GM13976 (cell line): Measurements from ENCODE around the gene DVL1.

ENCODE experiments used
- DNase-seq: peaks from one replicate; pipeline ENCODE4 v3.0.0; 2012; ENCODE audit warnings: low spot score
- CTCF ChIP-seq: IDR thresholded peaks from 2 replicates; pipeline ENCODE4 v1.5.1; 2012; ENCODE audit warnings: borderline replicate concordance, mild to moderate bottlenecking; ENCODE audit not compliant: insufficient read depth; ENCODE audit errors: extremely low read depth, missing control alignments, control extremely low read depth
- in situ Hi-C: fragments of 300-500 bp; cut with MboI; formaldehyde crosslinking; loops from one replicate; pipeline ENCODE4 v1.12.0; 2022; ENCODE audit warnings: low sequenced_read_pairs, mixed read lengths, inconsistent platforms; ENCODE audit not compliant: unreplicated experiment

The DVL1 gene

DNA sequence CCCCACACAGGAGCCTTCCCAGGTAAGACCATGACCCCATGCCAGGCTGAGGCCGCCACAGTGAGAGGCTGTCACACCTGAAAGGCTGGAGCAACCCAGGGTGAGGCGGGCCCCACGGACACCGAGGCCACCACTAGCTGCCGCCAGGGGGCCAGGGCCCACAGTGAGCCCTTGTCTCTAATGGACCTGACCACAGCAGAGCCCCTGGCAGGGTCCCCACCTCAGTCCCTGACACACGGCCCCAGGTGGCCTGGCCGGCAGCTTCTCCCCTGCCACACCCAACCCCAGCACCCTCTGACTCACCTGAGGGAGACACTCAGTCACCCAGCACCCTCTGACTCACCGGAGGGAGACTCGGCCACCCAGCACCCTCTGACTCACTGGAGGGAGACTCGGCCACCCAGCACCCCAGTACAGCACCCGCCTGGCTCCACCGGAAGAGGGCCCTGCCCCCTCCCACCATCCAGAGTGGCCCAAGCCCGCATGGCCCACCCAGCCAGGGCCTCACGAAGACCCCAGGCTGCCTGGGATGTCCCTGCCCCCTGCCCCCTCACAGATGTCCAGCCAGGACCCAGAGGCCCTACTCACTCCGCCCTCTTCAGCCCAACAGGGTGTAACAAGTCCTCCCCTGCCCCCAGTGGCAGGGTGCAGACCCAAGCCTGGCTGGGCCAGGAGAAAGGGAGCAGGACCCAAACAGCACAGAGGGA, 4.4 kb downstream of the DVL1 start:
- TF ChIP-seq CTCF = no peak
- in situ Hi-C loops = no loop called here
- no peak for DNase-seq

- no peak for DNase-seq
- in situ Hi-C loops = no loop called here
Measured at GRCh38 chr1:1343811-1344421, 5.3 kb downstream of the DVL1 start.

GRCh38 chr1:1342584-1343115, 6.6 kb downstream of the DVL1 start:
- DNase-seq = no peak
- in situ Hi-C loops = no loop called here
- no peak for TF ChIP-seq CTCF

More at GRCh38 chr1:1343811-1344421, 5.3 kb downstream of the DVL1 start:
- TF ChIP-seq CTCF = no peak

DNA sequence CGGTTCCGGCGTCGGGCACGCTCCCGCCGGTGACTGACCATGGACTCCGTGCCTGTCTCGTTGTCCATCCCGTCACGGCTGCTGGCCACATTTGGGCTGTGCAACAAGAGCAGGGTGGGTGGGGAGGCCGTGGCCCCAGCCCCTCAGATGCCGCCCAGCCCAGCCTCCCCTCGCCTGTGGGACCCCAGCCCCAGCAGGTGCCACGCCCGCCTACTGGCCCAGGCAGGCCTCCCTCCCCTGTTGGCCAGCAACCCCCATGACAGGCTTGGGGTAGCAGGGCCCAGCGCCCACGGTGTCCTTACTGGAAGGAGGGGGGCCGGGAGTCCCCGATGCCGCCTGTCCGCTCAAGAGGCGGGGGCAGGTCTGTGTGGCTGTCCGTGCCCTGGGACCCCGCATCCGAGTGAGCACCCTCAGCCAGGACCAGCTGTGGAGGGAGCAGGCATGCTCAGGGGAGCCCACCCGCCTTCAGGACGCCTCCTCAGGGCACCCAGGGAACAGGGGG, 7.1 kb downstream of the DVL1 start:
- in situ Hi-C loops = no loop called here
- DNase-seq = no peak

DNA sequence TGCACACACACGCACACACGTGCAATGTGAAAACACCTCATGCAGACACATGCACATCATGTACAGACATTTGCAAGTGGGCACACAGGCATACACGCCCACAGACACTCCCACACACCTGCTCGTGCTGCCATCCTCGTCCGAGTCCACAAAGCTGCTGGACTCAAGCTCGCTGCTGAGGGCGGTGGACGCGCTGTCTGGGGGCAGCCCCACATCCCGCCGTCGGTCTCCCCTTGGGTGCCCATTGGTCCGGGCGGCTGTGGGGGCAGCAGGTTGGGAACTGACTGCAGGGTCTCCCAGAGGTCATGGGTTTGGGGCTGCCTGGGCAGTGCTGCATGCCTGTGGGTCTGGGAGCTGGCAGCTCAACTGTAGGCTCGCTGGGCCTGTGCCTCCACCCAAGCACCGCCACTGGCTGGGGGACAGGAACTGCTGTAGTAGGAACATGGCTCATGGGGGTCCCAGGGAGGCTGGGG, 7.6 kb downstream of the DVL1 start:
- no peak for DNase-seq
- in situ Hi-C loops = no loop called here
- no peak for TF ChIP-seq CTCF

More for the DNA sequence above, 7.1 kb downstream of the DVL1 start:
- TF ChIP-seq CTCF = no peak

GRCh38 chr1:1340791-1341548, 8.2 kb downstream of the DVL1 start:
- DNase-seq = no peak
- in situ Hi-C loops = no loop called here
- no peak for TF ChIP-seq CTCF
